HG02973 (cell line): ENCODE data around the gene ELAPOR1.

Experiments
- ATAC-seq: cut with Tn5 transposase; IDR thresholded peaks from one replicate; pipeline ENCODE4 v1.9.1; 2021; ENCODE audit warnings: moderate library complexity; ENCODE audit not compliant: unreplicated experiment

The ELAPOR1 gene

GRCh38 chr1:109113590-109114341 lies at the start of gene ELAPOR1:
TSS of gene ELAPOR1 (plus strand) at chr1:109114115. CDS start at chr1:109114184, 69 bp downstream.
- peak; percentile 34 for ATAC-seq

GRCh38 chr1:109065137-109065536 lies 48.8 kb upstream of the ELAPOR1 start:
- no peak for ATAC-seq

DNA sequence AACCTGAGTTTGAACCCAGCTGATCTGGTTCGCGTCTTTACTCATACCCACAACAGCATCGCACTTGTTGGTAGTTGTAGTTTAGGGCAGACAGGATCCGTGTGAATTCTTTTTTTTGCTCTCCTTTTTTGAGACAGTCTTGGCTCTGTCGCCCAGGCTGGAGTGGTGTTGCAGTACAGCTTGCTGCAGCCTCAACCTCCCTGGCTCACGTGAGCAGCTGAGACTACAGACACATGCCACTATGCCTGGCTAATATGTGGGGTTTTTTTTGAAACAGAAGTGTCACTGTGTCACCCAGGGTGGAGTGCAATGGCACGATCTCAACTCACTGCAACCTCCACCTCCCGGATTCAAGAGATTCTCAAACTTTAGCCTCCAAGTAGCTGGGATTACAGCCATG lies 46.0 kb upstream of the ELAPOR1 start:
- ATAC-seq = no peak

- ATAC-seq = no peak
Observed at GRCh38 chr1:109069294-109069693, 44.6 kb upstream of the ELAPOR1 start.

DNA sequence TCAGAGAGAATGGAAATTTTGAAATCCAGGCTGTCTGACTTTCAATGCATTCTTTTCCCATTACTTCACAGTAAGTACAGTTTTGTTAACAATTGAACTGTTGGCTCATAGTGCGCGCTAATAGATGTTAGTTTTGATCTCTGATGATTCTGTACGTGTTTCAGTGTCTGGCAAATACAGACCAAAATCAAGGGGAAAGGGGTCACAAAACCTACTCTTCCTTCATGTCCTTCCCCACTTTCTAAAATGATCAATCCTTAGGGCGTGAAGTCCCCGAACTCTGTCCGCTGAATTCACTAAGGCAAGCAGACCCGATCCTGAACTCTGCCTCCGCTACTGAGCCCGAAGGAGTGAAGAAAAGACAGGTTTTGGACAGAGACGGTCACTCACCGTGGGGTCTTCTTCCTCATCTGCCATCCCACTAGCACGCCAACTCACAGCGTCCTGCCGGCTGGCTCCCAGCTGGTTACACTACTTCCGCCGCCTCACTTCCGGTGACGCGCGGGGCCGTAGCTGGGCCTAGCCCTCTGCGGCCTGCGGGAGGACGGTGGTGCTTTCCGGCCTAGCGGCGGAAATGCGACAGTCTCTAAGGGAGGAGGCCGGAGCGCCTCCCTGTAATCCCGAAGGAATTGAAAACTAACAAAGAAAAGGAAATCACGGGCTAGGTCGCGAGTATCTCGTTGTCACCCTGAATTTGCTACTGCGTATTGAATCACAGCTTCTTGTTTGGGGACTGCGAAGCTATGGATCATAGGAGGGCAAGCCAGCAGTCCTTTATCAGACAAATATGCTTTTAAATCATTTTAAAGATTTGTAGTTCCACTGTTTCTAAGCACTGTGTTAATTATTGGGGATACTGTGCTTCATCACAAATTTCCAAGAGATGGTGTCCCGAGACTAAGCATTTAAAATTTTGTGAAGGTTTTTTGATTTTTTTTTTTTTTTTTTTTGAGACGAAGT lies 38.1 kb upstream of the ELAPOR1 start, which contains the start of gene TAF13:
TSS of gene TAF13 (minus strand) at position 473 of the 960 bp plus-strand sequence. CDS start at position 417, 56 bp downstream.
- ATAC-seq = peak; percentile 99

DNA sequence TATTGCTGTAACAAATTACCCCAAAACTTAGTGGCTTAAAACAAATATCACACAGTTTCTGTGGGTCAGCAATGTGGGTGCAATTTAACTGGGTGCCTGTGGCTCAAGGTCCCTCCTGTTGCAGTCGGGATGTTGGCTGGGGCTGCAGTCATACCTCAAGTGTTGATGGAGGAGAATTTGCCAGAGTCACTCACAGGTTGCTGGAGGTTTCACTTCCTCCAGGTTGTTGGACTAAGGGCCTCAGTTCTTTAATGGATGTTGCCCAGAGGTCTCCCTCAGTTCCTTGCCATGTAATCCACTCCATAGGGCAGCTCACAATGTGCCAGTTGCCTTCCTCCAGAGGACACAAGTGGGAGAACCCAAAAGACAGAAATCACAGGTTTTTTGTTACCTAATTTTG lies 35.6 kb upstream of the ELAPOR1 start:
- no peak for ATAC-seq

GRCh38 chr1:109079240-109079622 lies 34.7 kb upstream of the ELAPOR1 start:
- no peak for ATAC-seq

DNA sequence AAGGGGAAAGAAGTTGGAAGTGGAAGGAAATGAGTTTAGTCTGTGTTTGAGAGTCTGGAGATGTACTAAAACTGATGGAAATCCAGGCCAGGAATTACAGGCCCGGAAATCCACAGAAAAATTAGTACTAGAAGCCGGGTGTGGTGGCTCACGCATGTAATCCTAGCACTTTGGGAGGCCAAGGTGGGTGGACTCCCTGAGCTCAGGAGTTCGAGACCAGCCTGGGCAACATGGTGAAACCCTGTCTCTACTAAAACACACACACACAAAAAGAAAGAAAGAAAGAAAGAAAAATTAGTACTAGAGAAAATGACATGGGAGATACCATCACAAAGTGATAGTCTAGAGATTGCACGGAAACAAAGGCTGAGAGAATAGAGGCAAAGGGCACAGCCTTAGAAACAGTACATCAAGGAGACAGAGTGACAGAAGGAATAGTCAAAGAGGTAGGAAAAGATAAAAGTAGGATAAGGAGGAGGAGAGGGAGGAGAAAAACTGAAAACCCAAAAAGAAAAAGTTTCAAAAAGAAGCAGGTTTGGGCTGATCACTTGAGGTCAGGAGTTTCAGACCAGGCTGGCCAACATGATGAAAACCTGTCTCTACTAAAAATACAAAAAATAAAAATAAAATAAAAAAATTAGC lies 33.4 kb upstream of the ELAPOR1 start:
- ATAC-seq = no peak

DNA sequence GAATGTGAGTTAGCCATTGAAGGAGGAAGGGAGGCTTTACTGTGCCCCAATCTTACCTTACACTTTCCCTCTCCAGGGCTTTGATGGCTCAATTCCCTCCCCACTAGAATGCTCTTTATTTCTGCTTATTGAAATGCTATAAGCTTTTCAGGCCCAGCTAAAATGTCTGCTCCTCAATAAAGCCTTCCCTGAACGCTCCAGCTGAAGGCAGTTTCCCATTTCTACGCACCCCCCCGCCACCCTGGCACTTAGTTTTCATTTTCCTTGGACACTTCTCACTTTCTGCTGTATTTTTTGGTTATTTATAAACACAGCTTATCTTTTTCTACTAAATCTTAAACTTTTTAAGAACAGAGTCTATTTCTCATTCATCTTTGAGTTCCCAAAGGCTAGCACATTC lies 30.4 kb upstream of the ELAPOR1 start:
- no peak for ATAC-seq

DNA sequence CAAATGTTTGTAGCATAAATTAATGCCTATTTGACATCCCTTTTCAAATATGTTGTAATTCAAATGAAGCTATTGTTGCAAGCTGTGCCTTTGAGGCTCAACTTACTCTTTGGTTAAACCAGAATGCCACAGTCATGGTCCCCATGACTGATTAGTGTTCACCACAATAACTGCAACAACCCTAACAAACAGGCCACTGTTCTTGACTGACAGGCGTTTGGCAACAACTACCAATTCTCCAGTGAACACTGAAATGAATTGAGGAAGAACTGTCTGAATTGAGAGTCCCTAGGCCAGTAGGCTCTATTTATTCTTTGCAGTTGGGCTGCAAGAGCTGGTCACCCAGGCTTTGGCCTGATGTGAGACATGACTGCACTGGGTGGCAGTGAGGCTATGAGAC lies 30.0 kb upstream of the ELAPOR1 start:
- no peak for ATAC-seq

- ATAC-seq = no peak
Observed at GRCh38 chr1:109084563-109085517, 29.1 kb upstream of the ELAPOR1 start.

GRCh38 chr1:109089242-109090015 lies 24.5 kb upstream of the ELAPOR1 start:
- no peak for ATAC-seq

DNA sequence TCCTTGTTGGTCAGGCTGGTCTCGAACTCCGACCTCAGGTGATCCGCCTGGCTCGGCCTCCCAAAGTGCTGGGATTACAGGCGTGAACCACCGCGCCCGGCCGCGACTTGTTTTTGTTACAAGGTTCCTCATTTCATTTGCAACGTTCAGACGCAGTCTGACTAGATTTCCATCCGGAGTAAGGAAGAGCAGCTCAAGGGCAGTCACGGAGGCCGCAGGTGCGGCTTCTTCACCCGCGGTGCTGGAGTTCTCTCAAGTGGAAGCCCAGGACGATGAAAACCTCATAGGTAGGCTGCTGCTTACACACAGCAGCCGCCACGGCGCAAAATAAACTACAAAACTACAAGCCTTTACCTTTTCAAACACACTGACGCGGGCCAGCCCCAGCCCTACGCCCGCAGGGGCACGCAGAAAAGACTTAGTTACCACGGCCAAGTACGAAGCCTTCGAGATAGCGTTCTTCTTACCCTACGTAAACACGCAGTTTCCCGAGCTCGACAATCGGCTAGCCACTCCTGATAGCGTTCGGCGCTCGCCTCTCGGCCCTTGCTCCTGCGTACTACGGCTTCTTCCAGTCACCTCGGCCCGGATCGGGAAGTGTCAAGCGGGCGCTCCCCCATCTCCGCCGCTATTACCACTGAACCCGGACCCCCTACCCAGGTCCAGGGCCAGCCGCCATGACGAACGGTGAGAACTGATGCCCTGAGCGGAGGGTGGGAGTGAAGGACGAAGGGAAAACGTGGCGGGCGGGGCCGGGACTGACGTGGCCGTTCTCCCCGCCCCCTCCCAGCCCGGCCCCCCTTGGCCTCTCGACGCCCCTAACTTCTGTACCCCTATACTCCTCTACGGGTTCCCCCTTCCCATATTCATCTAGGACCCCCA lies 23.5 kb upstream of the ELAPOR1 start, which contains the start of gene TMEM167B:
TSS of gene TMEM167B (plus strand) at position 569 of the 882 bp plus-strand sequence. CDS start at position 678, 109 bp downstream.
- peak; percentile 83 for ATAC-seq

- ATAC-seq = peak; percentile 43
Observed at GRCh38 chr1:109091078-109091838, 22.7 kb upstream of the ELAPOR1 start.

DNA sequence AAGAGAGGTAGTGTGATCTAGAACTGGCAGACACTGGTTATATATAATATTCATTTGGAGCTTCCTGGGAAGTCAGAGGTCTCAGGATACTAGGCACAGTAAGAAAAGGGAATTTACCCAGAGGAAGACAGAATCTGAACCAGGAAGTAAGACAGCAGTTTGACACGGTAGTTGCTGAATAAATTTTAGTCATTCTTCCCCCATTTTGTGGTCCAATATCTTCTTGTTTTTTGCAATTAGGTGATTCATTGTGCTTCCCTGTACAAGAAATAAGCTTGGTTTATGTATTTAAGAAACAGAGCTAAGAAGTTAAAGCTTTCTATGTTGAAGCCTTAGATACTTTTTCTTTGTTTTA lies 22.1 kb upstream of the ELAPOR1 start:
- no peak for ATAC-seq

- ATAC-seq = no peak
Observed at GRCh38 chr1:109094377-109094803, 19.5 kb upstream of the ELAPOR1 start.

DNA sequence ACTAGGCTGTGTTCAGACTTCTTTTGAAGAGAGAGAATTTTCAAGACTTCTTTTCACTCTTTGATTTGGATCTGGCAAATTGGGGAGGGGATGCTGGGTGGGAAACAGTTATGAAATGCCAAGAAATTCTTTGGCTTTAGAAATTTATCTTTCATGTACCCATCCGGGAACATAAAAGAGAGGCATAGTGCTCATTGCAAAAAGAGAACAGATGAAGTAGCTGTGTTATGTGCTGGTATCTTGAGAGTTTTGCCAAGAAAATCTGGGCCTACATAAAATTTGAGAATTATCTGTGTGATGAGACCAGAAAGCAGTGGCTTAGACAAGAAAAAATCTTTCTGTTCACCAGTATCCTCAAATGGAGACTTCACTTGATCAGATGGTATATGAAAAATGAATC lies 19.0 kb upstream of the ELAPOR1 start:
- ATAC-seq = no peak

DNA sequence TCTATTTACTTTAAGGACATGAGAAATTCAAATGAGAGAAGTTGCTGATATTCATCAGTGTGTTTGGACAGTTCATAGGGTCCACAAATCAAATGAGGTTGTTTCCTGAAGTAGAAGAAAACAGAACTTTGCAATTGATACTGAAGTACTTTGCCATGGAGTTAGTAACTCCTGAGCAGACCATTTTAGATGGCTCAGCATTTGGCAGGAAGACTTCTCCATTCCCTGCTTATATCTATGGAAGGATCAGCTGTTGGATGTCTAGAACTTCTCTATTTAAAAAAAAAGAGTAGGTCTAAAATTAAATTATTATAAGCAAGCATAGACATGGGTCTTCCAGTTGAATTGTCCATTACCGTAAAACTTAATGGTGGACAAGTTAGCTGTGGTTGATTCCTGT lies 18.3 kb upstream of the ELAPOR1 start:
- ATAC-seq = no peak
